HG03280 (cell line): ENCODE measurements around the gene FES.
"Not testable (repeated sequence)": the region's sequence is repeated elsewhere in the genome, so short reads cannot be mapped to it uniquely, and the experiment has no call there.

Experiments
- ATAC-seq: cut with Tn5 transposase; IDR thresholded peaks from one replicate; pipeline ENCODE4 v1.9.1; 2021; ENCODE audit warnings: mild to moderate bottlenecking, moderate library complexity; ENCODE audit not compliant: unreplicated experiment

FES gene

DNA sequence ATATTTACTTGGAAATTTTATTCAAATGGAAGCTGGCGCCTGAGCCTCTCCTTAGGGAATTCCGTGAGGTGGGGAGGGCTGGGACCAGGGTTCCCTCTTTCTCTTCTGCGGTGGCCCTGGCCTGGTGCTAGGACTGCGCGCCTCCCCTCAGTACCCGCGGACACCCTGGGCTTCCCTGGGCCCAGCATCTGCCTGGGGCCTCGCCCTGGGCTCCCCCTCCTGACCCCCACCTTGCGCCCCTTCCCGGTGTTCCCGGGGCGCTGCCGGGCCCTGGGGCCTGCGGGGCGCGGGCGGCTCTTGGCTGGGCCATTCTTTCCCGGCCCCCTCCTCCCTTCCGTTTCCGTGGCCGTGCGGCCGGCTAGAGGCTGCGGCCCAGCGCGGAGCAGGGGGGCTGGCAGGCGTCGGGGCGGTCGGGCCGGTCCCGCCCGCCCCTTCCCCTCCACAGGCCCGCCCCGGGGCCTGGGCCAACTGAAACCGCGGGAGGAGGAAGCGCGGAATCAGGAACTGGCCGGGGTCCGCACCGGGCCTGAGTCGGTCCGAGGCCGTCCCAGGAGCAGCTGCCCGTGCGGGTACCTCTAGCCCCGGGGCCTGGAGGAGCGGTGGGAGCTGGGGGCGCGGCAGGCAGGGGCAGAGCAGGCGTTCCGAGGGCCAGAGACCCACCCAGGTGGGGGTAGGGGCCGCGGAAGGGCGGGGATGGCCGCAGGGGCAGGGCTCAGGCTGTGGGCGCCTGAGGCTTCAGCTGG lies at the start of gene FES:
Gene FES (plus strand): TSS at position 529 of the 743 bp plus-strand sequence. CDS start 542 bp downstream, outside the sequence.
- ATAC-seq: no peak

DNA sequence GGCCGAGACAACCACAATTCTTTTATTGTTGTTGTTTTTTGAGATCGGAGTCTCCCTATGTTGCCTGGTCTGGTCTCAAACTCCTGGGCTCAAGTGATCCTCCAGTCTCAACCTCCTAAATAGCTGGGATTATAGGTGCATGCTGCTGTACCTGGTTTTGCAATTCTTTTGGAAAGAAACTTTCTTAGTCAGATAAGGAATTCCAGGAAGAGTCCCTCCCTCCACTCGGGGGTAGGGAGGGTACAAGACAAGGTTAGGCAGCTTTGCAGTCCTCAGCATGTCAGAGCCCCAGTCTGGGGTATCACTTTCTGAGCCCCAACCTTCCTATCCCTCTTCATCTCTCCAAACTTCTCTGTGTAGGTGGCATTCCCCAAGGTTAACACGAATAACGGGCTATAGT lies 49.7 kb upstream of the FES start:
- no peak for ATAC-seq

DNA sequence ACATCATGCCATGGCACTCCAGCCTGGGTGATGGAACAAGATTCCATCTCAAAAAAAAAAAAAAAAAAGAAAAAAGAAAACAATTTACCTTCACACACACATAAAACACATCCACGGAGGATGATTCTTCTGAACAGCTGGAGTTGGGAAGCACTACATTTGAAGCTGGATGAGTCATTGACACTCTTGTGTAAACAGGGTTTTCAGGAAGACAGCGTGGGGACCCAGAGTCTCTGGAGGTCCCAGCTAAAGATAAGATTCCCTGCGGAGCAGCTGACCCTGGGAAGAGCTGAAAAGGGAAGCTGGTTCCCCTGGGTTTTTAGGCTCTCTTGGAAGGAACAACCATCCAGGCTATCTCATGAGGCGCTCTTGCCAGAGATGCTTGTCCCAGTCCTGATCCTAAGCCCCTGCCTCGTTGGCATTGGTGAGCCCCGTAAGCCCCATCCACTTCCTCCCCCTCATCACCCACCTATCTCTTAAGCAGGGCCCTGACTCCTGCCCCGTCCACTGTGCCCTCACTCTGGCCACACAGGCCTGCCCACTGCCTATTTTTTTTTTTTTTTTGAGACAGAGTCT lies 47.9 kb upstream of the FES start:
- ATAC-seq: no peak

DNA sequence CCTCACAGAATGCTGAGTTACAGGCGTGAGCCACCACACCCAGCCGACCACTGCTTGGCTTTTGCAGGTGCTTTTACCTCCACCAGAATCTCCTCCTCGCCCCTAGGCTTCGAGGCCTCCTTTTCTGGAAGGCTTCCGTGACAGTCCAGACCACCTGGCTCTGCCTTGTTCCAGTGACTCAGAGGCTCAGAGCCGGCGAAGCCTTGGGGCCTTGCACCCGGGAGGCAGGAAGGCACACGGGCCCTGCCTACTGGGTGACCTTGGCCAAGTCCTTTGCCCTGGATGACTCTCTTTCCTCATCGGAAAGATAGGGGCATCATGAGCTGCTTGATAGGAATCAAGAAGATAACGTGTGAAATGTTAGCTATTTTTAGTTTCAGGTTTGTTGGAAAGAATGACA lies 47.2 kb upstream of the FES start:
- ATAC-seq: no peak

DNA sequence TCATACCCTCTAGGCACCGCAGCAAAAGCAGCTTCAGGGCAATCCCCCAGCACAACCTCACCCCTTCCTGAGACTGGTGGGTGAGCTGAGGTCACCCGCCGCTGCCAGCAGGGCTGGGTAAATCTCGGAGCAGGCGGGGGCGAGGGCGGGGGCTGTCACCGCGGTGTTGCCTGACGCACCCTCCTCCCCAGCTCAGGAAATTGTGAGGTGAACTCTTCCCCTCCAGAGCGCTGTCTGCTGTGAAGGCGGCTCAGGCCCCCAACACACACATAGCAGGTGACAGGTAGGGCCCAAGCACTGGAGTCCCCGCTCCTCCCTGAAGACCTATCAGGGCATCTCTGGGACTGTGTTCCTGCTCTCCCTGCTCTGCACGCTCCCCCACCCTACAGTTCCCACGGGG lies 46.2 kb upstream of the FES start:
- no peak for ATAC-seq

DNA sequence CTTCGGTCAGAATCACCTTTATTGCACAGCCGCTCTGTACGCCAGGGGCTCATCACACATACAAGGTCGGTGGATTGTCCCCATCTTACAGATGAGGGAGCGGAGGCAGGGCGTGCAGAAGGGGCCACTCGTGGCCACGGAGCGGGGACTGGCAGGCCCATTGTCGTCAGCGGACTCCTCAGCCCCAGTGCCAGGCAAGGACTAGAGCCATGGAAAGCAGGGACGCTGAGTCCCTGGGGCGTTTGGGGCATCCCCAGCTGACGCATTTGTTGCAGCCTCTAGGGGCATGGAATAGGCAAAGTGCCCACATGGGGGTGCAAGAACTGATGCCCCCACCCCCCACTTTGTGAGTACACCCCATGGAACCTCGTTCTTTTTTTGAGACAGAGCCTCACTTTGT lies 45.8 kb upstream of the FES start:
- no peak for ATAC-seq

DNA sequence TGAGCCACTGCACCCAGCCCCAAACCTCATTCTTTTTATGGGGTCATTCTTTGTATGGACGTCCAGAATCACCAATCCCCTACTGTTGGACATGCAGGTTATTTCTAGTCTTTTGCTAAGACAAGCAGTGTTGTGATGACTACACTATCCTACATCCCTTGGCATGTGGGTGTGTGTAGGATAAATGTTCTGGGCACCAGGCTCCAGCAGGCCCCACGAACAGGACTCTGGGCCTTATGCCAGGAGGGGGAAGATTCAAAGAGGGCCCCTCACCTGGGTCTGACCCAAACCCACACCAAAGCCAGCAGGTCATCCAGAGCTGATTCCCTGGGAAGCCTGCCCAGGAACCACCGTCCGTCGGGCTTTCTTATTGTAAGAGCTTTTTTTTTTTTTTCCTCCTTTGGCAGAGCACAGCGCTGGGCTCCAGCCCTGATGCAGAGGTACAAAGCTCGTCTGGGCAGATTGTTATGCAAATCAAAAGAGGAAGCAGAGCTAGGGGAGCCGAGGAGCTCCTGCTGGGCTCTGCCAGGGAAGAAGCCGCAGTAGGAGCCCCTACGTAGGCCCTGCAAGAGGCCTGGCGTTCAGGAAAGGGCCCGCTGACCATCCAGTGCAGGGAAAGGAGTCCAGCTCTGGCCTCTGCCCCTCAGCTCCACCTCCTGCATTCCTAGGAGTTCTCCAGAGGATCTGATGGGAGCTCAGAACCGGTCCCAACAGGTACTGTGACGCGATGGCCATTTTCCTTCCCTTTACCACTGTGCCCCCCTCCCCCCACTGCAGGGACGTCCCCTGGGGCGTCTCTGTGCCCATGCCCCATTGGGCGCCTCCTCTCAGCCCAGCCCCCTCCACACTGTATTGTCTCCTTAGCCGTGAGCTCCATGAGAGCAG lies 44.9 kb upstream of the FES start:
- peak; percentile 60 for ATAC-seq

DNA sequence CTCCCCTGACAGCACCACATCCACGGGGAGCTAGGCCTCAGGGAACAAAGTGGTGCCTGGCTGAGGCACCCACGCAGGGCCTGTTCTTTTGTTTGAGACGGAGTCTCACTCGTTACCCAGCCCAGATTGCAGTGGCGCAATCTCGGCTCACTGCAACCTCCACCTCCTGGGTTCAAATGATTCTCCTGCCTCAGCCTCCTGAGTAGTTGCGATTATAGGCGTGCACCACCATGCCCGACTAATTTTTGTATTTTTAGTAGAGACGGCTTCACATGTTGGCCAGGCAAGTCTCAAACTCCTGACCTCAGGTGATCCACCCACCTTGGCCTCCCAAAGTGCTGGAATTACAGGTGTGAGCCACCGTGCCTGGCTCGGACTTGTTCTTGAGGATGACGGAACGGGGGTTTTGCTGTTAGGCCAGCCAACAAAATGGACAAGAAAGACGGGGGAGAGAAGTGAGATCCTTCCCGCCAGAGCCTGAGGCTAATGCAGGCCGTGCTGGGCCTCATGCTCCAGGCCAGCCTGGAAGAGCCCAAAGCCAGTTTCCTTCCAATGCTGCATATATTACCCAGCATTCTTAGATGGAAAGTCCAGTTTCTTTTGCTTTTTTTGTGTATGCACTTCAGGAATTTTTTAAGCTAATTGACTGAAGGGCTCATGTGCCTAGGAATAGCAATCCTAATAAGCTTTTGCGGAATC lies 44.0 kb upstream of the FES start:
- no peak for ATAC-seq

DNA sequence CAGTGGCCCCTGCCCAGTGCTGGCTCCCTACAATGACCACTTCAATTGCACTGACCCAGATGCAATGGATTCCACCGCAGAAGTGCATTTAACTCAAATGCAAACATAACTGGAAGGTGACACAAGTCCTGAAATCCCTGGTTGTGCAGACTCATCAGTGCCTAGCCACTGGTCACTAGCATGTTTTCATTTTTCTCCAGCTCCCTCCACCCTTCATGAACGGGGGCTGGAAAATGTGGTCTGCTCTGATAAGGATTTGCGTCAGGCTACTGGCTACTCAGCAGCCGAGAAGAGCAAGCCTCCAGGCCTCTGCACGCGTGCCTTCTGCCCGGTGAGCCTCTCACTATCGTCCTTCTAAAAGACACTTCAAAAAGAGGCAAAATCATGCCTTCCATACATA lies 43.4 kb upstream of the FES start:
- no peak for ATAC-seq

DNA sequence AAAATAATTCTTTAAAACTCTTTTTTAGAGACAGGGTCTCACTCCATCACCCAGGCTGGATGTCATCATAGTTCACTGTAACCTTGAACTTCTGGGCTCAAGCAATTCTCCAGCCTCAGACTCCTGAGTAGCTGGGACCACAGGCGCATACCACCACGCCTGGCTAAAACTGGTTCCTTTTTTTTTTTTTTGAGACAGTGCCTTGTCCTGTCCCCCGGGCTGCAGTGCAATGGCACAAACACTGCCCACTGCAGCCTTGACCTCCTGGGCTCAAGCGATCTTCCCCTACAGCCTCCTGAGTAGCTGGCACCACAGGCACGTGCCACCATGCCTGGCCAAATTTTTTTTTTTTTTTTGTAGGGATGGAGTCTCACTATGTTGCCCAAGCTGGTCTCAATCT lies 39.6 kb upstream of the FES start:
- no peak for ATAC-seq

DNA sequence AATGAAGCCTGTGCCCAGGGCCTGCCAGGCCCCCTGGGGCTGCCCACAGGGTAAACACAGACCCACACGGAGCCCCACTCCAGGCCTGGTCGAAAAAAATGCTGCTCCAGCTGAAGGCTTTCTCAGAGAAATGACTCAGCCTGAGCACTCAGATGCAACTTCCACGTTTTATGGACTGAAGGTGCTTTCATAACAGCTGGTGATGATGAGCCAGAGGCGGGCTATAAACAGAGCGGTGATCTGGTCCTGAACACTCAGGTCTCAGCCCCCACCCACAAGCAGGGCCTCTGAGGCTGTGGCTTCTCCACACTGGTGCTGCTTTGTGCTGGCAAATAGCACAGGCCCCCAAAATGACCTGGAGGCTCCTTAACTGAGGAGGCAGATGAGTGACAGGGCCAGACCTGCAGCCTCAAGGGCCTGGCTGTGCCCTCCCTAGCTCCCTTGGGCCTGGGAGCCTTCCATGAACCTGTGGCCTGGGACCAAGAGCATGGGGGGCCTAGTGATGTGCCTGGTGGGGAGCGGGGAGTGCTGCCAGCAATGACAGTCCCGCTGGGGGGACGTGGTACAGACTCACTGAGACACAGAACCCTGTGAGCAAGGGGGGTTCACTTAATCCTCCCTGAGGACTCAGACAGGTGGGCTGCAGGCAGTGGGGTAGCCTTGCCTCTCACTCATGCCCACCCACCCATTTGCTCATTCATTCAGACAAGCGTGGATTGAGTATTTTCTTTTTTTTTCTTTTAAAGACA lies 38.9 kb upstream of the FES start:
- peak; percentile 69 for ATAC-seq

DNA sequence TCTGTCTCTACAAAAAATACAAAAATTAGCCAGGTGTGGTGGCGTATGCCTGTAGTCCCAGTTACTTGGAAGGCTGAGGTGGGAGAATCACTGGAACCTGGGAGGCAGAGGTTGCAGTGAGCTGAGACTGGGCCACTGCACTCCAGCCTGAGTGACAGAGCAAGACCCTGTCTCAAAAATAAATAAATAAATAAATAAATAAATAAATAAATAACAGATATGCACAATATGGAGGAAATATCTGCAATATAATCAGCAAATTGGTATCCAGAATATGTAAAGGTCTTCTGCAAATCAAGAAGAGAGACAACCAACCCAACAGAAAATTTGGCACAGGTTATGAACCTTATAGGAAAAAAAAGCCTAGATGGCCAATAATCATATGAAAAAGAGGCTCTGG lies 34.9 kb upstream of the FES start:
- ATAC-seq: not testable (repeated sequence)

DNA sequence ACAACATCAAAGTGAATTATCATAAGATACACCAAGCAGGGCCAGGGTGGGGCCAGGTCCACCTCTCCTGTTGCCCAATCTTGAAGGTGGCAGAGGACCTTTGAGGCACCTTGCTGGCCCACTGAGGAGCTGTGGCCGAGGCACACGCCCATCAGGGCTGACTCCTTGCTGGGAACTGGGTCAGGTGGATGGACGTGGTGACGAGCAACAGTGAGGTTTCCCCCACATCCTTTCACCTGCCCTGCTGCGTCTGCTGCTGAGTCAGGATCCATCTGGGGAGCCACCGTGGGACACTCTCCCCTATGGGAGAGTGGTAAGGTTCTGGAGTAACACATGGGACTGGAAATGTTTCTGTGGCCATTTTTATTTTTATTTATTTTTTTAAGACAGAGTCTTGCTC lies 33.2 kb upstream of the FES start:
- ATAC-seq: no peak

DNA sequence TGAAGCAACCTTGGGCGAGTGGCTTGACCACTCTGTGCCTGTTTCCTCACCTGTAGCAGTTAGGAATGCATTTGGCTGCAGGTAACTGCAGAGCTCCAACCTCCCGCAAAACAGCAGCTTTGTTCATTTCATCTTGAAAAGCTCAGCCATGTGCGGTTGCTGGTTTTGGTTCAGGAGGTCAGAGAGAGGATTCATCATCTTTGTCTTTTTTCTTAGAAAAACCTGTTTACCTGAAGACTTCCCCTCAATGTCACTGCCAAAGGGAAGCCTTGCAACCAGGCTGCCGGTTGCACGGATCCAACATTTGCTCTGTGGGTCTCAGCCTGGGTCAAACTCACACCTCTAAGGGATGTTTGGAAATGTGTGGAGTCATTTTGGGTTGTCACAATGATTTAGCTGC lies 32.4 kb upstream of the FES start:
- no peak for ATAC-seq

DNA sequence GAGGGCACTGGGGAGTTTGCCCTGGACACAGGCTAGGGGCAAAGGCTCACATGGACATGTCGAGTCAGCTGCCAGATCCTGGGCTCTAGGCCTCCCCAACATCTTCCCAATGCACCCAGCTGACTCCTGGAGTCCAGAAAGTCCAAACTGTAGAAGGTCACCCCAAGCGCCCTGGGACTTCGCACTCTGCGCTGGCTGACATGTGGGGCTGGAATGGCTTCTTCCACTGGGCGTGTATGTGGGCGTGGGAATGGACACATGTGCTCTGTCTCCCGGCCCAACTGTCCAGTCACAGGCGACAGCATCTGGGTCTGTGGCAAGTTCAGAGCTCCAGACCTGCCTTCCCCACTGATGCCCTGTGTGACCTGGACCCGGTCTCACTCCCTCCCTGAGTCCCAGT lies 29.2 kb upstream of the FES start:
- no peak for ATAC-seq

DNA sequence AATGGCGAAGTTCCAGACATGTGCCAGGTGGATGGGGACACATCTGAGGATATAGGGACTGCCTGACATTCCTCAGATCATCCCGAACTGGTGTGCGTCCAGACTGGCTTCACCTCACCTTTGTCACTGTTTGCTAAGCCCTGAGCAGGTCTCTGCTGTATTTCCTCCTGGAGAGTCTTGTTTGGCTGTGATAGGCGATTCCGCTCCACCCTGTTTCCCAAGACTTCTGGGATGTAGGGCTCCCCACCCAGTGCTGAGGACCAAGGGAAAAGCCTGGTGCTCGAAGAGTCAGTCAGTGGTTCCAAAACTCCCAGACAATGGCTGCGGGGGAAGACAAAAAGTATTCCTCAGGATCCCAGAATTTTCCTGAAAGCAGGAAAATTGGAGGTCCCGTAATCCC lies 27.0 kb upstream of the FES start:
- ATAC-seq: no peak

DNA sequence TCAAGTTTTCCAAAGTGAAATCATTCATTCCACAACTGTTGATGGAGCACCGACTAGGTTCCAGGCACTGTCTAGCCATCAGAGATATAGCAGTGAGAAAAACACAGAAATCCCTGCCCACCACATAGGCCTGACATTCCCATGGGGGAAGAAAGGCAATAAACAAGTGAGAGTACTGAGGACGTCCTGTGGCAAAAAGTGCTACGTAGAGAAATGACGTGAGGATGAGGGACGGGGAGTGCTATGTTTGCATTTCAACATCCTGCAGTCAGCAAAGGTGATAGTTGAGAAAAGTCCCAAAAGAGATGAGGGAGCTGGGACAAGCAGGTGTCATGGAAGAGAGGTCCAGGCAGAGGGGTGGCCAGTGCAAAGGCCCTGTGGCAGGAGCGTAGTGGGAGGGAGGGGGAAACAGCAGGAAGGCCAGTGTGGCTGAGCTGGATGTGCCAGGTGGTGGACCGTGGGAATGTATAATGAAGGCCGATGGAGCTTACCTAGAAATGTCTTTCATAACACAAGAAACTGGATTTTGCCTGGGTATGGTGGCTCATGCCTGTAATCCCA lies 26.3 kb upstream of the FES start:
- ATAC-seq: no peak

DNA sequence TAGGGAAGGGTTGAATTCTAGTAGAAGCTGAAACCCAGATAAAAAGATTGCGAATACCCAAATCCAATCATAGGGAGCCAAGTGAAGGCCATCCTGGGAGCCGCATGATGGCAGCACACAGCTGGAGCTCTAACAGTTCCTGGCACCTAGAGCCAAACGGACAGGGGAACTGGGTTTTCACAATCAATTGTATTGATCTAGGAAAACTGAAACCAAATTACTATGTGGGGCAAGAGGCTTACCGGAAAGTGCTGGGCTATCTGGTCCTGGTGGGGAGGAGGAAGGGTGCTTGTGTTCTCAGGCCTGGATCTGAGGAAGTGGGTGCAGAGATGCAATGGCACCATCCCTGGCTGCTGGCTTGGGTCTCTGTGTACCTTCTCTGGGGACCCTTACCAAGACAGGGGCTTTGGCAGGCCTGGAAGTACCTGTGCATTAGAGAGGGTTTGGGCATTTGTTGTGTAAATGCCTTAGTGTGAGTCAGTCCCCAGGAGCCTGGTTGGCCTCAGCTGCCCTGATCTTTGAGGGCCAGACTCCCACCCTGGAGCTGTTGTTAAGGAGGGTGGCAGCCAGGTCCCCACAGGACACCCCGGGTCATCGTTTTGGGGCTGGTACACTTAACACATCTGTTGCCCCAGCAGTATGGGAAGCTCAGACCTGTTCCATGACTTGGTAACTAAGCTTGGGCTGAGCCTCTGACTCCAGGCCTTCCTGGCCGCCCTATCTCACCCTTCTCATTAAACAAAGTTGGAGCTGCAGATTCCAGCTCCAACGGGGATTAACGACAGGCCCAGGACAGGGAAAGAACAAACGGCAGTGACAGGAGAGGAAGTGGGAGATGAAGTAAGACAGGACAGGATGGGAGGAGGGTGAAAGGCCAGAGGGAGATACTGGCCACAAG lies 24.8 kb upstream of the FES start:
- ATAC-seq: no peak

DNA sequence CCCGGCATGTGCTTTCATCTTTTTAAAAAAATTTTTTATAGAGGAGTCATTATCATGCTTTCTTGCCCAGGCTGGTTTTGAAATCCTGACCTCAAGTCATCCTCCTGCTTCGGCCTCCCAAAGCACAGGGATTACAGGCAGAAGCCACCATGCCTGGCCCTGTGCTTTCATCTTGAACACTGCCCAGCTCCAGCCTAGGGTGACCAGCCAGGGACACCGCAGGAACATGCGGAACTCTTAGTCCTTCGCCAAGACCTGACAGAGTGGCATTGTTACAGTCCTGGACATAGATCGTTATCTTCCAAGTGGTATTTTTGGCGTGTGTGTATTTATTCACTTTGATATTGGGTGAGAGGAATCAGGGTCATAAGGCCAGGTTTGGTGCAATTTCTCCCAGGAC lies 23.9 kb upstream of the FES start:
- no peak for ATAC-seq
